Thoracic aorta (tissue), 2 donors: ENCODE measurements around the gene GLYATL2. TPM values are rescaled to one million over a fixed set of nuclear protein-coding genes. Genes with fewer than 3 reads are reported as not detected.

Source experiments
- ATAC-seq: fragments of 150-250 bp; one replicate; pipeline ENCODE4 v1.8.0; 2017; ENCODE audit warnings: low read depth; ENCODE audit not compliant: insufficient number of reproducible peaks, low FRiP score
- DNase-seq: peaks from one replicate; pipeline ENCODE4 v3.0.0-alpha.2; 2020; ENCODE audit warnings: low spot score
- H3K27ac ChIP-seq, 2 donors: fragments of 200-600 bp; sonication (generic); 1 replicate in 1 of 2; 2 replicates in 1 of 2; pipeline ENCODE4 v1.5.1; 2016; ENCODE audit warnings: mild to moderate bottlenecking in 2 of 2, moderate library complexity in 2 of 2
- H3K27me3 ChIP-seq: fragments of 200-600 bp; sonication (generic); replicated peaks from 2 replicates; pipeline ENCODE4 v1.6.0; 2016; ENCODE audit warnings: mild to moderate bottlenecking; ENCODE audit not compliant: insufficient read depth
- H3K36me3 ChIP-seq: fragments of 200-600 bp; sonication (generic); one replicate; pipeline ENCODE4 v1.5.1; 2016
- H3K4me1 ChIP-seq, 2 donors: fragments of 200-600 bp; sonication (generic); 1 replicate in 1 of 2; 2 replicates in 1 of 2; pipeline versions ENCODE4 v1.5.1 to v1.6.0; 2016; ENCODE audit warnings: low read depth in 2 of 2, mild to moderate bottlenecking in 1 of 2; ENCODE audit not compliant: control insufficient read depth in 1 of 2
- H3K4me3 ChIP-seq: fragments of 200-600 bp; sonication (generic); 2 replicates; pipeline ENCODE4 v1.5.1; 2016; ENCODE audit warnings: mild to moderate bottlenecking
- H3K9me3 ChIP-seq: fragments of 200-600 bp; sonication (generic); 2 replicates; pipeline ENCODE4 v1.5.1; 2016
- CTCF ChIP-seq: fragments of 200-600 bp; sonication (generic); IDR thresholded peaks from one replicate; pipeline ENCODE4 v1.5.1; 2019; ENCODE audit warnings: antibody characterized with exemption
- total RNA-seq, 2 donors: library from RNA; depleted of rRNA; stranded (reverse); fragments of >200 nt; gene quantifications; one replicate each; pipeline versions ENCODE4 v1.1.0 to v1.2.3, GENCODE V29; 2016

Gene GLYATL2
- total RNA-seq, result not detected

GRCh38 chr11:58844361-58845005 lies at the start of gene GLYATL2:
Gene GLYATL2, minus strand, starts transcription at chr11:58844704. Its CDS starts 5,092 bp downstream, at chr11:58839612.
- TF ChIP-seq CTCF, result no peak
- no peaks in the 10 kb centered on the region for H3K36me3 ChIP-seq
- no peak for DNase-seq
- no peaks in the 10 kb centered on the region for H3K9me3 ChIP-seq
- H3K4me1 ChIP-seq, result no peaks in the 10 kb centered on the region
- no peak for ATAC-seq
- no peak within 1 kb of the TSS for H3K4me3 ChIP-seq
- no peak within 1 kb of the TSS for H3K27ac ChIP-seq
- H3K27me3 ChIP-seq, result no peaks in the 10 kb centered on the region

- no peak for TF ChIP-seq CTCF
- H3K4me3 ChIP-seq, result no peak overlapping the region
- no peaks in the 10 kb centered on the region for H3K9me3 ChIP-seq
- DNase-seq (no peak), ATAC-seq (no peak)
- no peak overlapping the region for H3K27ac ChIP-seq
- no peaks in the 10 kb centered on the region for H3K4me1 ChIP-seq
- no peaks in the 10 kb centered on the region for H3K27me3 ChIP-seq
- H3K36me3 ChIP-seq, result no peaks in the 10 kb centered on the region
Measured at GRCh38 chr11:58893899-58894298, 49.4 kb upstream of the GLYATL2 start.

- no peak for DNase-seq
- Histone ChIP-seq H3K4me1 (no peaks in the 10 kb centered on the region), H3K9me3 (no peaks in the 10 kb centered on the region), H3K4me3 (no peak overlapping the region), H3K36me3 (no peaks in the 10 kb centered on the region), H3K27me3 (no peaks in the 10 kb centered on the region), H3K27ac (no peak overlapping the region)
- TF ChIP-seq CTCF, result no peak
- no peak for ATAC-seq
Measured at GRCh38 chr11:58888579-58888978, 44.1 kb upstream of the GLYATL2 start.

- Histone ChIP-seq H3K27ac (no peak overlapping the region), H3K4me1 (no peaks in the 10 kb centered on the region), H3K27me3 (no peaks in the 10 kb centered on the region), H3K36me3 (no peaks in the 10 kb centered on the region), H3K4me3 (no peak overlapping the region), H3K9me3 (no peaks in the 10 kb centered on the region)
- TF ChIP-seq CTCF, result no peak
- ATAC-seq (no peak), DNase-seq (no peak)
Measured at GRCh38 chr11:58887452-58887851, 42.9 kb upstream of the GLYATL2 start.

GRCh38 chr11:58880625-58881024 lies 36.1 kb upstream of the GLYATL2 start:
- ATAC-seq, result no peak
- DNase-seq, result no peak
- Histone ChIP-seq H3K27ac (no peak overlapping the region), H3K27me3 (no peaks in the 10 kb centered on the region), H3K4me1 (no peaks in the 10 kb centered on the region), H3K4me3 (no peak overlapping the region), H3K9me3 (no peaks in the 10 kb centered on the region), H3K36me3 (no peaks in the 10 kb centered on the region)
- no peak for TF ChIP-seq CTCF
